GM19397 (cell line): ENCODE results near the gene GEN1.
"Not testable (repeated sequence)": the region's sequence is repeated elsewhere in the genome, so short reads cannot be mapped to it uniquely, and the experiment has no call there.

Experiments used
- ATAC-seq: cut with Tn5 transposase; IDR thresholded peaks from one replicate; pipeline ENCODE4 v1.9.1; 2021; ENCODE audit warnings: mild to moderate bottlenecking, moderate library complexity; ENCODE audit not compliant: unreplicated experiment

Gene GEN1

DNA sequence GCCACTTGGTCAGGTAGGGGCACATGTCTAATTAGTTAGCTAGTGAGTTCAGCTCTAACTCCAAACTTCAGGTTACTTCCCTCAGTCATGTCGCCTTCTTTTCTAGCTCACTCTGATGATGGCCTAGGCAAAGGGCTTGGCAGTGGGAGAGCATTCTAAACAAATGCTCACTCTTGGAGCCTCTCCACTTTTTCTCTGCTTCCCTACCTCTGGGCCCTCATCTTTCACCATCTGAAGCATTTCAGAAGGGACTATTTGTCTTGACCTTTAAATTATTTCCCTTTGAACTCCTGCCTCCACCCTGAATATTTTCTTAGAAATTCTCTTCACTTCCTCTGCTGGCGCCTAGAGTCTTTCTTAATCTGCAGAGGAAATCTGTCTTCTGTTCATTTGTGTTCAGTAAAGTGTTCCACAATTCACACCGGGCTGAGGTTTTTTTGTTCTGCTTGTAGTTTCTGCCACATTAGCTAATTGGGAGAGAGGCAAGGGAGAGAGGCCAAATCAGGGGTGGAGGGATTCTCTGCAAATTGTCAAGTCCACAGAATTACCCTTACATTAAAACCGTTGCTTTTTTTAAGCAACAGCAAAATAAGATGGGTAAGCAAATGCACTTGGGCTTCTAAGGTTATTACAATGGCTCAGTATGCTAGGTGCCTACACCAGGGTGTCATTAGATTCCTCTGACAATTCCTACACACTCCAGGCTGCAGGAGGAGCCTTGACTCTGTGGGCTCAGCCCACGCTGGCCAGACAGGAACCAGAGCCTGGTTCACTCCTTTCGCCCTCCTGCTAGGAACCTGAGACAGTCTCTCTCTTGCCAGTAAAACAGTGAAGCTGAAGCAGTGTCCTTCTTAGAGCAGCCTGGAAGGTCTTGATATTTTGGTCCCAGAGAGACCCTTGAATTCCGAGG lies 67.9 kb downstream of the GEN1 start:
- ATAC-seq: peak; percentile 35

DNA sequence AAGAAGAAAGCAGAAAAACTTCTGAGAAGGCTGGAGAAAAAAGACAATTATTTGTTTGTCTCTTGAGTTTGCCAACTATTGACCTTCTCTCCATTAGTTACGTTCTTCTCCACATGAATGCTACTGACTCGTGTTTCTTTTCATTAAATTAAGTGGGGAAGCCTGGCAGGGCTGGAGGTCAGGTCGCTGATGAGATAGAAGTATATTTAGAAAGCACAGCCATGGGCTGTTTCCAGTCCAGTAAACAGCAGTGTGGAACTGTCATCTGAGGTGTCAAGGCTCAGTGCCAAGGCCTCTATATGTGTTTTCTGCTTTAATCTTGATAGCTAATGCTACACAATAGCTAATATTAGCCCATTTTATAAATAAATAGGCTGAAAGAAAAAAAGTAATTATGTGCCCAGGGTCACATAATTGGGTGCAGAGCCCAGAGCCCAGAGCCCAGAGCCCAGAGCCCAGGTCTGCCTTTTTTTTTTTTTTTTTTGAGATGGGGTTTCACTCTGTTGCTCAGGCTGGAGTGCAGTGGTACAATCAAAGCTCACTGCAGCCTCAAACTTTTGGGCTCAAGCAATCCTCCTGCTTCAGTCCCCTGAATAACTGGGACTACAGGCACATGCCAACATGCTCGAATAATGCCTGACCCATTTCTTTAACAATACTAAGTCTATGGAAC lies 68.6 kb downstream of the GEN1 start:
- ATAC-seq: peak; percentile 56

DNA sequence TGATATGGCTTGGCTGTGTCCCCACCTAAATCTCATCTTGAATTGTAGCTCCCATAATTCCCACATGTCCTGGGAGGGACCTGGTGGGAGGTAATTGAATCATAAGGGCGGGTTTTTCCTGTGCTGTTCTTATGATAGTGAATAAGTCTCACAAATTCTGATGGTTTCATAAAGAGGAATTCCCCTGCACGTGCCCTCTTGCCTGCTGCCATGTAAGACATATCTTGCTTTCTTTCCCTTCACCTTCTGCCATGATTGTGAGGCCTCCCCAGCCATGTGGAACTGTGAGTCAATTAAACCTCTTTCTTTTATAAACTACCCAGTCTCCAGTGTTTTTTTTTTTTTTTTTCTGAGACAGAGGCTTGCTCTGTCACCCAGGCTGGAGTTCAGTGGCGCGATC lies 69.7 kb downstream of the GEN1 start:
- not testable (repeated sequence) for ATAC-seq

DNA sequence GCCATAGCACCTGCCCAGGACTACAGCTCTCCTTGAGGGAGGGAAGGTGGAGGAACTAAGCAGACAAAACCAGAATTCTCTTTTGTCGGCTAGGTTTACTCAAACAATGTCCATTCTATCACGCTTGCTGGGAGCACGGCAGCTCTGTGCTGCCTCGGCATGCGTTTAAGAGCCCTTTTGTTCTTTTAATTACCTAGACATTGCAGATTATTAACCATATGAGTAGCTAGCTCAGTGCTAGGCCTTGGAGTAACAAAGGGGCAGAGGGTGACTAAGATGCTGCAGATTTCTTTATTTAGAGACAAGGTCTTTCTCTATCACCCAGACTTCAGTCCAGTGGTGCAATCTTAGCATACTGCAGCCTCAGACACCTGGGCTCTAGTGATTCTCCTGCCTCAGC lies 73.4 kb downstream of the GEN1 start:
- ATAC-seq: no peak

DNA sequence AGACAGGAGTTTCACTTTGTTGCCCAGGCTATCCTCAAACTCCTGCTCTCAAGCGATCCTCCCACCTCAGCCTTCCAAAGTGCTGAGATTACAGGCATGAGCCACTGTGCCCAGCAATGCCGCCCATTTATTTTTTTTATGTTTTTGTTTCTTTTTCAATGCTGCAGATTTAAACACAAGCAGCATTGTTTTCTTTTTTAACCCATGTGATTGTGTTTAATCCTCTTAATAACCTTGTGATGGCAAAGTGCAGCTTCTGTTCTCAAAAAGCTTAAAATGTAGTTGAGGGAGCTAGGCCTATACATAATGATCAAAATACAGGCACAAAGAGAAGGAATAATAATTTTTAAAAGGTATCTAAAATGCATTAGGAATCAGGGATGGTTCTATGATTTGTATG lies 73.8 kb downstream of the GEN1 start:
- ATAC-seq: no peak

DNA sequence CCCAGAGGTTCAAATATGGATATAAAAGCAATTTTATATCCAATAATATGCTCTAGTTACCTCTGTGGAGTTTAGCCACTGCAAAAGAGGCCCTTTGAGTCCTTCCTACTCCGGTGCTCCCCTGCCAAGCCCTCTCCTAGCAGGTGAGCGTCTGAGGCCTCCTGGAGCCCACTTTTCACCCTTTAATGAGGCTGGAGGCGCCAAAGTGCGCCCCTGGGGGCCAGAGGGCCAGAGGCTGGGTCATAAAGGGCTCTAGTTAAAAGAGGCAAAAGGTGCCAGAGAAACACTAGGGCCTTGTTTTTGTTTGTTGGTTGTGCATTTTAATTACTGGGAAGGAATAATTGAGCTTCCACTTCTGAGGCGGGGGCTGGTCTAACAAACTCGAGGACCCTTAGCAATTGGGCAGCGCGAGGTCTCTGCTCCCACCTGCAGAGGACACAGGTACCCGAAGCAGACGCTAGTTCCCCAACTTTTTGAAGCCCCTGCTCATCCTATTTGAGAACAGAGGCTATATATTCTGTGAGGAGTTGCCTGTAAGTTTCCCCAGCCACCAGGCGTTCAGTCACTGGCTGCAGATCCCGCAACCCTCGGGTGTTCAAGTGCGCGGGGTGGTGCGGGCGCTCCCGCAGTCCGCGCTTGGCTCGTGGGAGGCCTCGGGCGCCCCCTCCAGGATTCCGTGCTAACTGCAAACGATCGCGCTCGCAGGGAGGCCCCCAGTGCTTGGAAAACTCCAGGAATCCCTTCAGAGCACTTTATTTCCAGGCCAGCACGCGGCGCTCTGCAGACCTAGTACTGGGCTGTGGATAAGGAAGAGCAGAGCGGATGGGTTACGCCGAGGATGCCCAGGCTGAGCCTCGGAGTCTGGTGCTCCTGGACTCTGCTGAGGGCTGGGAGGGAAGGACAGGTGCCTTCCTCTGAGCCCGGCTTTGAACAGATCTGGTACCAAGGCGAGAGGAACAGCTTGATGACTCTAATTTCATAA lies 76.4 kb downstream of the GEN1 start:
- ATAC-seq: peak; percentile 90

DNA sequence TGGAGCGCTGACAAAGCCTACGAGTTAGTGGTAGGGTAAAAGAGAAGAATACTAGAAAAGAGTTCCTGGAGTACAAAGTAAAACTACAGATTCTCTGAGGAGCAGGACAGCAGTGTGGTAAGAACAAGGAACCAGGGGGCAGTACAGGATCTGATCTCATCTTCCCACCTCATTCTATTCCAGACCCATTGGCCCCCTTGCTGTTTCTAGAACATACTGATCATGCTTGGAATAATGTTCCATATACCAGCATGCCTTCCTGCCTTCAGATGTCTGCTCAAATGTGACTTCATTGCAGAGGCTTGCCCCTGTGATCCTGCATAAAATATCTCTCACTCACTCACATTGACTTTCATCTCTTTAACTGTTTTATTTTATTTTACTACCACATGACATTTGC lies 81.6 kb downstream of the GEN1 start:
- ATAC-seq: no peak
